Fibroblast of lung (primary cell): ENCODE data around the gene FBF1. TPM values are rescaled to one million over a fixed set of nuclear protein-coding genes. Genes with fewer than 3 reads are reported as not detected.

ENCODE experiments used
- DNase-seq, 2 donors: peaks; one replicate each; pipeline versions ENCODE4 v3.0.0 to v3.0.0-alpha.2; 2010; ENCODE audit warnings: low read depth in 2 of 2
- H2AFZ ChIP-seq: 2 replicates; pipeline ENCODE4 v1.5.1; 2012; ENCODE audit warnings: low read length, control low read depth, inconsistent platforms
- H3K27ac ChIP-seq: 2 replicates; pipeline ENCODE4 v1.5.1; 2011; ENCODE audit warnings: low read length, control low read depth; ENCODE audit not compliant: insufficient read depth
- H3K27me3 ChIP-seq: 2 replicates; pipeline ENCODE4 v1.5.1; 2011; ENCODE audit warnings: mild to moderate bottlenecking, low read length; ENCODE audit not compliant: control insufficient read depth, insufficient read depth
- H3K36me3 ChIP-seq: 2 replicates; pipeline ENCODE4 v1.5.1; 2011; ENCODE audit warnings: low read length; ENCODE audit not compliant: control insufficient read depth, insufficient read depth
- H3K4me1 ChIP-seq: 2 replicates; pipeline ENCODE4 v1.5.1; 2011; ENCODE audit warnings: low read length; ENCODE audit not compliant: control insufficient read depth, insufficient read depth; ENCODE audit errors: extremely low read depth
- H3K4me2 ChIP-seq: 2 replicates; pipeline ENCODE4 v1.5.1; 2011; ENCODE audit warnings: low read length, control low read depth; ENCODE audit not compliant: insufficient read depth; ENCODE audit errors: extremely low read depth
- H3K4me3 ChIP-seq, 4 experiments: fragments of 200-600 bp in 1 of 4; sonication (generic) in 1 of 4; replicated peaks in 1 of 4; 2 replicates each; pipeline ENCODE4 v1.5.1; 2011 to 2016; ENCODE audit warnings: low read length in 4 of 4, low read depth in 3 of 4, mild to moderate bottlenecking in 3 of 4, control low read depth in 2 of 4, inconsistent platforms in 1 of 4, mixed read lengths in 1 of 4; ENCODE audit not compliant: insufficient read depth in 1 of 4; ENCODE audit errors: control extremely low read depth in 1 of 4
- H3K79me2 ChIP-seq: 2 replicates; pipeline ENCODE4 v1.5.1; 2012; ENCODE audit warnings: mild to moderate bottlenecking, low read length, inconsistent platforms; ENCODE audit not compliant: control insufficient read depth, insufficient read depth
- H3K9ac ChIP-seq: 2 replicates; pipeline ENCODE4 v1.5.1; 2011; ENCODE audit warnings: mild to moderate bottlenecking, low read length, control low read depth; ENCODE audit not compliant: insufficient read depth
- H3K9me3 ChIP-seq: 2 replicates; pipeline ENCODE4 v1.5.1; 2012; ENCODE audit warnings: low read depth, low read length; ENCODE audit not compliant: control insufficient read depth, insufficient read depth
- H4K20me1 ChIP-seq: 2 replicates; pipeline ENCODE4 v1.5.1; 2011; ENCODE audit warnings: low read length; ENCODE audit not compliant: control insufficient read depth, insufficient read depth; ENCODE audit errors: extremely low read depth
- CTCF ChIP-seq, 2 donors: IDR thresholded peaks in 1 of 2; conservative IDR thresholded peaks in 1 of 2; 1 replicate in 1 of 2; 2 replicates in 1 of 2; pipeline ENCODE4 v1.5.1; 2011 to 2012; ENCODE audit warnings: low read length in 2 of 2, control low read depth in 1 of 2, inconsistent platforms in 1 of 2, low read depth in 1 of 2, mild to moderate bottlenecking in 1 of 2
- EZH2 ChIP-seq: IDR thresholded peaks from 2 replicates; pipeline ENCODE4 v1.5.1; 2012; ENCODE audit warnings: low read length, control low read depth, mild to moderate bottlenecking; ENCODE audit errors: missing control alignments
- polyA plus RNA-seq, 2 donors: library from polyadenylated mRNA; depleted of rRNA in 1 of 2; stranded (reverse) in 1 of 2; unstranded in 1 of 2; fragments of >200 nt; gene quantifications; 2 replicates each; pipeline ENCODE4 v1.2.1, GENCODE V29; 2011 to 2012; ENCODE audit warnings: missing spikeins in 1 of 2
- total RNA-seq: library from RNA; depleted of rRNA; stranded (reverse); fragments of >200 nt; gene quantifications from 2 replicates; pipeline ENCODE4 v1.2.1, GENCODE V29; 2014

FBF1 gene
- total and polyA plus RNA-seq, 2 donors (not counting 1 experiment from before 2014, with no cell fraction given): 1.6 to 11.2 TPM

GRCh38 chr17:75875182-75875939 lies 65.5 kb downstream of the FBF1 start:
- H3K79me2 ChIP-seq: no peaks in the 10 kb centered on the region
- no peak overlapping the region for H3K4me3 ChIP-seq
- no peak overlapping the region for H3K4me2 ChIP-seq
- peaks cover 3% of the 10 kb centered on the region for H3K27me3 ChIP-seq
- no peak overlapping the region for H2AFZ ChIP-seq
- H3K27ac ChIP-seq: no peak overlapping the region
- no peak overlapping the region for H3K9ac ChIP-seq
- no peaks in the 10 kb centered on the region for H3K36me3 ChIP-seq
- no peaks in the 10 kb centered on the region for H4K20me1 ChIP-seq
- no peak for DNase-seq
- H3K4me1 ChIP-seq: peaks cover 27% of the 10 kb centered on the region
- H3K9me3 ChIP-seq: no peaks in the 10 kb centered on the region
- no peak for TF ChIP-seq CTCF (conservative IDR thresholded peaks at IDR 0.05 in 1 of 2, IDR thresholded peaks at IDR 0.05 in 1 of 2; ENCODE audit: low read depth in 1 of 2, low read length in 2 of 2)

- no peak for DNase-seq
- H3K79me2 ChIP-seq: no peaks in the 10 kb centered on the region
- no peaks in the 10 kb centered on the region for H4K20me1 ChIP-seq
- H3K27ac ChIP-seq: no peak overlapping the region
- H3K9me3 ChIP-seq: no peaks in the 10 kb centered on the region
- H3K9ac ChIP-seq: no peak overlapping the region
- H3K4me3 ChIP-seq: no peak overlapping the region
- H3K27me3 ChIP-seq: peaks cover 3% of the 10 kb centered on the region
- H3K36me3 ChIP-seq: no peaks in the 10 kb centered on the region
- TF ChIP-seq EZH2 (no peak), CTCF (conservative IDR thresholded peaks at IDR 0.05 in 1 of 2, IDR thresholded peaks at IDR 0.05 in 1 of 2; ENCODE audit: low read depth in 1 of 2, low read length in 2 of 2) (no peak)
- H2AFZ ChIP-seq: no peak overlapping the region
- peaks cover 28% of the 10 kb centered on the region for H3K4me1 ChIP-seq
- no peak overlapping the region for H3K4me2 ChIP-seq
These were observed 66.3 kb downstream of the FBF1 start for GRCh38 chr17:75874323-75875181.

GRCh38 chr17:75873587-75874322 lies 67.1 kb downstream of the FBF1 start:
- H3K79me2 ChIP-seq: no peaks in the 10 kb centered on the region
- peaks cover 34% of the 10 kb centered on the region for H3K4me1 ChIP-seq
- no peak overlapping the region for H3K4me3 ChIP-seq
- H3K9me3 ChIP-seq: no peaks in the 10 kb centered on the region
- H4K20me1 ChIP-seq: no peaks in the 10 kb centered on the region
- no peak overlapping the region for H2AFZ ChIP-seq
- no peak overlapping the region for H3K4me2 ChIP-seq
- H3K27ac ChIP-seq: no peak overlapping the region
- H3K27me3 ChIP-seq: no peaks in the 10 kb centered on the region
- TF ChIP-seq EZH2 (no peak), CTCF (conservative IDR thresholded peaks at IDR 0.05 in 1 of 2, IDR thresholded peaks at IDR 0.05 in 1 of 2; ENCODE audit: low read depth in 1 of 2, low read length in 2 of 2) (no peak)
- H3K9ac ChIP-seq: no peak overlapping the region
- no peaks in the 10 kb centered on the region for H3K36me3 ChIP-seq
- no peak for DNase-seq
